DOHH2 (cell line): Measurements from ENCODE around the gene SCAP.

Experiments used
- H3F3A ChIP-seq: fragments of 200-600 bp; sonication (generic), shearing (Covaris generic); 2 replicates; pipeline ENCODE4 v1.6.0; 2016; ENCODE audit warnings: antibody characterized with exemption, mild to moderate bottlenecking; ENCODE audit not compliant: control insufficient read depth, insufficient read depth
- H3K27ac ChIP-seq: fragments of 200-600 bp; sonication (generic); 2 replicates; pipeline ENCODE4 v1.5.1; 2014; ENCODE audit warnings: low read depth, mild to moderate bottlenecking, low read length, moderate library complexity
- H3K27me3 ChIP-seq: fragments of 200-600 bp; sonication (generic); 2 replicates; pipeline ENCODE4 v1.6.1; 2014; ENCODE audit warnings: mild to moderate bottlenecking, low read length, mixed read lengths; ENCODE audit not compliant: control insufficient read depth
- H3K36me3 ChIP-seq: fragments of 200-600 bp; sonication (generic); 2 replicates; pipeline ENCODE4 v1.6.1; 2014; ENCODE audit warnings: mild to moderate bottlenecking, low read length, moderate library complexity, mixed read lengths; ENCODE audit not compliant: control insufficient read depth
- H3K4me1 ChIP-seq: fragments of 200-600 bp; sonication (generic); 2 replicates; pipeline ENCODE4 v1.6.1; 2014; ENCODE audit warnings: mild to moderate bottlenecking, low read length, mixed read lengths; ENCODE audit not compliant: control insufficient read depth
- H3K4me2 ChIP-seq: fragments of 200-600 bp; sonication (generic); 2 replicates; pipeline ENCODE4 v1.6.0; 2014; ENCODE audit warnings: mild to moderate bottlenecking, low read length, moderate library complexity
- H3K4me3 ChIP-seq: fragments of 200-600 bp; sonication (generic); 2 replicates; pipeline ENCODE4 v1.5.1; 2014; ENCODE audit warnings: mild to moderate bottlenecking, low read length, mixed read lengths
- H3K79me2 ChIP-seq: fragments of 200-600 bp; sonication (generic); 2 replicates; pipeline ENCODE4 v1.6.1; 2014; ENCODE audit warnings: mild to moderate bottlenecking, low read length, mixed read lengths; ENCODE audit not compliant: control insufficient read depth
- H3K9me2 ChIP-seq: fragments of 200-600 bp; sonication (generic); replicated peaks from 2 replicates; pipeline ENCODE4 v1.6.1; 2014; ENCODE audit warnings: mild to moderate bottlenecking, low read length, mixed read lengths; ENCODE audit not compliant: control insufficient read depth
- H3K9me3 ChIP-seq: fragments of 200-600 bp; sonication (generic); 2 replicates; pipeline ENCODE4 v1.6.1; 2014; ENCODE audit warnings: antibody characterized with exemption, low read length, mixed read lengths; ENCODE audit not compliant: control insufficient read depth, insufficient read depth
- H4K20me1 ChIP-seq: fragments of 200-600 bp; sonication (generic); 2 replicates; pipeline ENCODE4 v1.6.0; 2014; ENCODE audit warnings: low read depth, mild to moderate bottlenecking, antibody characterized with exemption, low read length, moderate library complexity; ENCODE audit not compliant: control insufficient read depth, insufficient read depth
- EZH2phosphoT487 ChIP-seq: fragments of 200-600 bp; sonication (generic); IDR thresholded peaks from 2 replicates; pipeline ENCODE4 v1.6.1; 2017; ENCODE audit warnings: borderline replicate concordance, mild to moderate bottlenecking, antibody characterized with exemption, low read length, moderate library complexity, mixed read lengths
- TF ChIP-seq, protein P1 (sequence below): fragments of 200-600 bp; sonication (generic); IDR thresholded peaks from one replicate; pipeline ENCODE4 v1.5.1; 2014; ENCODE audit warnings: antibody characterized with exemption, mild to moderate bottlenecking, low read depth, low read length; ENCODE audit not compliant: poor library complexity, severe bottlenecking

Gene SCAP

DNA sequence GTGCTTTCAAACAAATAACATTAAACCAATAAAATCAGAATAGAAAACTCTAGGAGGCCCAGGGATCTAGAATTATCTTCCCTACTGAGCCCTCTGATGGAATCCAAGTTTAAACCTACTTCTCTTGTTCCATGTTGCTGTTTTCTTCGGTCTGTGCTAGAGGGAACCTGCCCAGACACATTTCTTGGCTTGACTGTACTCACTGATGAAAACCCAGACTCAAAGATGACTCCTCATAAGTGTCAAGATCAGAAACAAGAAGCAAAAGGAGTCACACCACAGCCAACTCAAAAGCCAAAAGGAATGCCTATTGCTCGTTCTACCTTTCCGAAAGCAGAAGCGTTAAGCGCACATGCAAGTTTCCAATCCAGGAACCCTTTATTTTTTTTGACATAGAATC, 31.6 kb downstream of the SCAP start:
- no peaks in the 10 kb centered on the region for H3K9me2 ChIP-seq
- no peaks in the 10 kb centered on the region for H3K27me3 ChIP-seq
- H3K4me2 ChIP-seq: no peak overlapping the region
- H3F3A ChIP-seq: no peaks in the 10 kb centered on the region
- H3K27ac ChIP-seq: no peak overlapping the region
- H4K20me1 ChIP-seq: no peaks in the 10 kb centered on the region
- H3K79me2 ChIP-seq: peaks cover 73% of the 10 kb centered on the region
- H3K36me3 ChIP-seq: peaks cover 31% of the 10 kb centered on the region
- H3K4me3 ChIP-seq: no peak overlapping the region
- TF ChIP-seq, protein P1, sequence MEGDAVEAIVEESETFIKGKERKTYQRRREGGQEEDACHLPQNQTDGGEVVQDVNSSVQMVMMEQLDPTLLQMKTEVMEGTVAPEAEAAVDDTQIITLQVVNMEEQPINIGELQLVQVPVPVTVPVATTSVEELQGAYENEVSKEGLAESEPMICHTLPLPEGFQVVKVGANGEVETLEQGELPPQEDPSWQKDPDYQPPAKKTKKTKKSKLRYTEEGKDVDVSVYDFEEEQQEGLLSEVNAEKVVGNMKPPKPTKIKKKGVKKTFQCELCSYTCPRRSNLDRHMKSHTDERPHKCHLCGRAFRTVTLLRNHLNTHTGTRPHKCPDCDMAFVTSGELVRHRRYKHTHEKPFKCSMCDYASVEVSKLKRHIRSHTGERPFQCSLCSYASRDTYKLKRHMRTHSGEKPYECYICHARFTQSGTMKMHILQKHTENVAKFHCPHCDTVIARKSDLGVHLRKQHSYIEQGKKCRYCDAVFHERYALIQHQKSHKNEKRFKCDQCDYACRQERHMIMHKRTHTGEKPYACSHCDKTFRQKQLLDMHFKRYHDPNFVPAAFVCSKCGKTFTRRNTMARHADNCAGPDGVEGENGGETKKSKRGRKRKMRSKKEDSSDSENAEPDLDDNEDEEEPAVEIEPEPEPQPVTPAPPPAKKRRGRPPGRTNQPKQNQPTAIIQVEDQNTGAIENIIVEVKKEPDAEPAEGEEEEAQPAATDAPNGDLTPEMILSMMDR: no peak
- TF ChIP-seq EZH2phosphoT487: no peak
- no peaks in the 10 kb centered on the region for H3K9me3 ChIP-seq
- no peaks in the 10 kb centered on the region for H3K4me1 ChIP-seq

DNA sequence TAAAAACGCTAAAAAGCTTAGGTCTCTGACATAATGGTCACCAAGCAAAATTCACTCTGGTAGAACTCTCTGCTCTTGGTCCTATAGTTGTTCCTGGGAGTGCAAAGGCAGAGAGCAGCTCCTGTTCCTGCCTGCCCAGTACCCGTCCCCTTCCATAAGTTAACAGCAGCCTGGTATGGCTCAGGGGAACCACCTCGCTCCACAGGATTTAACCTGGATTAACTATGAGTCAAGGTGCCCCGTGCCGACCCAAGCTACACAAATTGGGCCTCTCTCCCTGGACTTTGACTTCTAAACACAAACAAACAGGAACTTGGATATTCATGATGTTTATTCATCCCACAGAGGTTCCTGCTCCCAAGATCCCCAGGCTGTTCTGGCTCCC, 32.1 kb downstream of the SCAP start:
- TF ChIP-seq EZH2phosphoT487: no peak
- TF ChIP-seq, protein P1: no peak
- no peaks in the 10 kb centered on the region for H3K4me1 ChIP-seq
- H3K27me3 ChIP-seq: no peaks in the 10 kb centered on the region
- no peak overlapping the region for H3K4me2 ChIP-seq
- H4K20me1 ChIP-seq: no peaks in the 10 kb centered on the region
- H3F3A ChIP-seq: no peaks in the 10 kb centered on the region
- no peaks in the 10 kb centered on the region for H3K9me3 ChIP-seq
- H3K36me3 ChIP-seq: peaks cover 31% of the 10 kb centered on the region
- peaks cover 68% of the 10 kb centered on the region for H3K79me2 ChIP-seq
- H3K27ac ChIP-seq: no peak overlapping the region
- no peaks in the 10 kb centered on the region for H3K9me2 ChIP-seq
- H3K4me3 ChIP-seq: no peak overlapping the region

DNA sequence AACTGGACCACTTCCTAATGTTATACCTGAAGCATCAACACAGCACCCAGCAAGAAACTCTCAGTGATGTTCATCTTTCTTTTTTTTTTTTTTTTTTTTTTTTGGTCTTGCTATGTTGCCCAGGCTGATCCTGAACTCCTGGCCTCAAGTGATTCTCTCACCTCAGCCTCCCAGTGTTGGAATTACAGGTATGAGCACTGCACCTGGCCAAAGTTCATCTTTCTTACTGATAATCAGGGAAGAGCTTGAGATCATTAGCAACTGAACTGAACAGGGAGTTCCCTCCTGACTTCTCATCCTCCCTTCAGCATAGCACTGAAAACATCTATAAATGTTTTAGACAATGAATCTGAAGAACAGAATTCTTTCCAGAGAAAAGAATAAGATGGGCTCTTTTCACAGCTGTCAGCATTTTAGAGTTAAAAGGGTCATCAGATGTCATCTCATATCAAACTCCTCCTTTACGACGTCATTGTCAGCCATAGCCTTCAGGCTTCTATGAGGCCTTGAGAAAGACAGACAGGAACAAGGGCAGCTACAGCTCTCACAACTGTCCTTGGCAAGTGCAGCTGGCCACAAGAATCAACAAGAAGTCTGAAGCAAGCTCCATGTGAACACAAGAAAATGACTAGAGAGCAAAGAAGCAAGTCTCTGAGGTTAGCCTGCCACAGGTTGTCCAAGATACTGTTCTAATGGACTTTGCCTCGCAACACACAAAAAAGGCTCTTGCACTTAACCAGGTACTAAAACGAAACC, 33.8 kb downstream of the SCAP start:
- Histone ChIP-seq H3K9me3 (no peaks in the 10 kb centered on the region), H3K79me2 (peaks cover 55% of the 10 kb centered on the region), H3K36me3 (peaks cover 31% of the 10 kb centered on the region), H3K27ac (no peak overlapping the region), H3K4me2 (no peak overlapping the region), H3K4me1 (no peaks in the 10 kb centered on the region), H3F3A (no peaks in the 10 kb centered on the region), H3K27me3 (no peaks in the 10 kb centered on the region), H3K9me2 (no peaks in the 10 kb centered on the region), H4K20me1 (no peaks in the 10 kb centered on the region), H3K4me3 (no peak overlapping the region)
- TF ChIP-seq, protein P1: no peak
- no peak for TF ChIP-seq EZH2phosphoT487
